ENCODE measurements around the gene GAL3ST2. TPM values are rescaled to one million over a fixed set of nuclear protein-coding genes. Genes with fewer than 3 reads are reported as not detected.

GAL3ST2 gene
- total and polyA plus RNA-seq, 2 of the 8 experiments (the other 6 are each of a cell fraction or from before 2014, with no cell fraction given): not detected

DNA sequence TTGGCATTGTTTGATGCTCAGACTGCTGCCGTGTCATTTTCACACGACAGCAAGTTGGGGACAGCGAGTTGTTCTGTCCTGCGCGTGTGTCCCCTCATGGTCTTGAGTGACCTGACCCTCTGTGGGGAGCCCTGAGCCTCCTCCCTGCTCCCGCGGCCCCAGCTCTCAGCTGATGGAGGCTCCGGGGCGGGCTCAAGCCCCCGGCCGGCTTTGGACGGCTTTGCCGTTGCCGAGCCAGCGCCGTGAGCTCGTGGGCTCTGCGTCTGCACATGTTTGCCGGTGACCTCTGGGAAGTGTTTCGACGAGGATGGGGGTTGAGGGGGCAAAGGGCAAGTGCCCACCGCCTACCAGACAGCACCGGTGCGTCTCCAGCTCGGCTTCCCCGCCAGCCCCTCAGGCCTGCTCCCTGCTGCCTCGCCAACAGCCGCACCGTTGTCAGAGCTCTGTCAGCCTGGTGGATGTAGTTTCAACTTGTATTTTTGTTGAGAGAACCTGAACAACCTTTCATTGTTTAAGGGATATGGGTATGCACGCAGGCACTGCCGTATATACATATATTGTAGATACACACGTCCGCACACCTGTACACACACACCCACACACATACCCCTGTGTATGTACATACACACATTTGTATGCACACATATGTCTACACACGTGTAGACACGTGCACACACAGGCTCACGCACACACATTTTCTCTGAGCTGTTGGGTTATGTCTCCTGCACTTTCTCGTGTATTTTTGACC lies 68.4 kb downstream of the GAL3ST2 start (continued):
- TF ChIP-seq, protein P1, sequence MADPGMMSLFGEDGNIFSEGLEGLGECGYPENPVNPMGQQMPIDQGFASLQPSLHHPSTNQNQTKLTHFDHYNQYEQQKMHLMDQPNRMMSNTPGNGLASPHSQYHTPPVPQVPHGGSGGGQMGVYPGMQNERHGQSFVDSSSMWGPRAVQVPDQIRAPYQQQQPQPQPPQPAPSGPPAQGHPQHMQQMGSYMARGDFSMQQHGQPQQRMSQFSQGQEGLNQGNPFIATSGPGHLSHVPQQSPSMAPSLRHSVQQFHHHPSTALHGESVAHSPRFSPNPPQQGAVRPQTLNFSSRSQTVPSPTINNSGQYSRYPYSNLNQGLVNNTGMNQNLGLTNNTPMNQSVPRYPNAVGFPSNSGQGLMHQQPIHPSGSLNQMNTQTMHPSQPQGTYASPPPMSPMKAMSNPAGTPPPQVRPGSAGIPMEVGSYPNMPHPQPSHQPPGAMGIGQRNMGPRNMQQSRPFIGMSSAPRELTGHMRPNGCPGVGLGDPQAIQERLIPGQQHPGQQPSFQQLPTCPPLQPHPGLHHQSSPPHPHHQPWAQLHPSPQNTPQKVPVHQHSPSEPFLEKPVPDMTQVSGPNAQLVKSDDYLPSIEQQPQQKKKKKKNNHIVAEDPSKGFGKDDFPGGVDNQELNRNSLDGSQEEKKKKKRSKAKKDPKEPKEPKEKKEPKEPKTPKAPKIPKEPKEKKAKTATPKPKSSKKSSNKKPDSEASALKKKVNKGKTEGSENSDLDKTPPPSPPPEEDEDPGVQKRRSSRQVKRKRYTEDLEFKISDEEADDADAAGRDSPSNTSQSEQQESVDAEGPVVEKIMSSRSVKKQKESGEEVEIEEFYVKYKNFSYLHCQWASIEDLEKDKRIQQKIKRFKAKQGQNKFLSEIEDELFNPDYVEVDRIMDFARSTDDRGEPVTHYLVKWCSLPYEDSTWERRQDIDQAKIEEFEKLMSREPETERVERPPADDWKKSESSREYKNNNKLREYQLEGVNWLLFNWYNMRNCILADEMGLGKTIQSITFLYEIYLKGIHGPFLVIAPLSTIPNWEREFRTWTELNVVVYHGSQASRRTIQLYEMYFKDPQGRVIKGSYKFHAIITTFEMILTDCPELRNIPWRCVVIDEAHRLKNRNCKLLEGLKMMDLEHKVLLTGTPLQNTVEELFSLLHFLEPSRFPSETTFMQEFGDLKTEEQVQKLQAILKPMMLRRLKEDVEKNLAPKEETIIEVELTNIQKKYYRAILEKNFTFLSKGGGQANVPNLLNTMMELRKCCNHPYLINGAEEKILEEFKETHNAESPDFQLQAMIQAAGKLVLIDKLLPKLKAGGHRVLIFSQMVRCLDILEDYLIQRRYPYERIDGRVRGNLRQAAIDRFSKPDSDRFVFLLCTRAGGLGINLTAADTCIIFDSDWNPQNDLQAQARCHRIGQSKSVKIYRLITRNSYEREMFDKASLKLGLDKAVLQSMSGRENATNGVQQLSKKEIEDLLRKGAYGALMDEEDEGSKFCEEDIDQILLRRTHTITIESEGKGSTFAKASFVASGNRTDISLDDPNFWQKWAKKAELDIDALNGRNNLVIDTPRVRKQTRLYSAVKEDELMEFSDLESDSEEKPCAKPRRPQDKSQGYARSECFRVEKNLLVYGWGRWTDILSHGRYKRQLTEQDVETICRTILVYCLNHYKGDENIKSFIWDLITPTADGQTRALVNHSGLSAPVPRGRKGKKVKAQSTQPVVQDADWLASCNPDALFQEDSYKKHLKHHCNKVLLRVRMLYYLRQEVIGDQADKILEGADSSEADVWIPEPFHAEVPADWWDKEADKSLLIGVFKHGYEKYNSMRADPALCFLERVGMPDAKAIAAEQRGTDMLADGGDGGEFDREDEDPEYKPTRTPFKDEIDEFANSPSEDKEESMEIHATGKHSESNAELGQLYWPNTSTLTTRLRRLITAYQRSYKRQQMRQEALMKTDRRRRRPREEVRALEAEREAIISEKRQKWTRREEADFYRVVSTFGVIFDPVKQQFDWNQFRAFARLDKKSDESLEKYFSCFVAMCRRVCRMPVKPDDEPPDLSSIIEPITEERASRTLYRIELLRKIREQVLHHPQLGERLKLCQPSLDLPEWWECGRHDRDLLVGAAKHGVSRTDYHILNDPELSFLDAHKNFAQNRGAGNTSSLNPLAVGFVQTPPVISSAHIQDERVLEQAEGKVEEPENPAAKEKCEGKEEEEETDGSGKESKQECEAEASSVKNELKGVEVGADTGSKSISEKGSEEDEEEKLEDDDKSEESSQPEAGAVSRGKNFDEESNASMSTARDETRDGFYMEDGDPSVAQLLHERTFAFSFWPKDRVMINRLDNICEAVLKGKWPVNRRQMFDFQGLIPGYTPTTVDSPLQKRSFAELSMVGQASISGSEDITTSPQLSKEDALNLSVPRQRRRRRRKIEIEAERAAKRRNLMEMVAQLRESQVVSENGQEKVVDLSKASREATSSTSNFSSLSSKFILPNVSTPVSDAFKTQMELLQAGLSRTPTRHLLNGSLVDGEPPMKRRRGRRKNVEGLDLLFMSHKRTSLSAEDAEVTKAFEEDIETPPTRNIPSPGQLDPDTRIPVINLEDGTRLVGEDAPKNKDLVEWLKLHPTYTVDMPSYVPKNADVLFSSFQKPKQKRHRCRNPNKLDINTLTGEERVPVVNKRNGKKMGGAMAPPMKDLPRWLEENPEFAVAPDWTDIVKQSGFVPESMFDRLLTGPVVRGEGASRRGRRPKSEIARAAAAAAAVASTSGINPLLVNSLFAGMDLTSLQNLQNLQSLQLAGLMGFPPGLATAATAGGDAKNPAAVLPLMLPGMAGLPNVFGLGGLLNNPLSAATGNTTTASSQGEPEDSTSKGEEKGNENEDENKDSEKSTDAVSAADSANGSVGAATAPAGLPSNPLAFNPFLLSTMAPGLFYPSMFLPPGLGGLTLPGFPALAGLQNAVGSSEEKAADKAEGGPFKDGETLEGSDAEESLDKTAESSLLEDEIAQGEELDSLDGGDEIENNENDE (IDR thresholded peaks at IDR 0.05; ENCODE audit: insufficient replicate concordance, low read length): no peak
- TF ChIP-seq KDM4A (IDR thresholded peaks at IDR 0.05; ENCODE audit: low read depth, low read length, severe bottlenecking): no peak
- no peak for TF ChIP-seq EGR1 (IDR thresholded peaks at IDR 0.05; ENCODE audit: borderline replicate concordance, low read depth, low read length)
- no peak for TF ChIP-seq KDM1A (IDR thresholded peaks at IDR 0.05; ENCODE audit: borderline replicate concordance, low read length)
- no peak for TF ChIP-seq SIRT6 (IDR thresholded peaks at IDR 0.05; ENCODE audit: low read length)
- TF ChIP-seq TEAD4 (IDR thresholded peaks at IDR 0.05; ENCODE audit: low read depth, low read length): no peak
- no peak for TF ChIP-seq POLR2A (IDR thresholded peaks at IDR 0.05; ENCODE audit: control extremely low read depth in 1 of 2, low read depth in 2 of 2, low read length in 2 of 2)
- TF ChIP-seq BRCA1 (IDR thresholded peaks at IDR 0.05; ENCODE audit: low read depth, low read length): no peak
- no peak for TF ChIP-seq YY1 (IDR thresholded peaks at IDR 0.05; ENCODE audit: low read depth, low read length)
- no peak for TF ChIP-seq TAF1 (IDR thresholded peaks at IDR 0.05; ENCODE audit: low read depth, low read length)
- no peak for TF ChIP-seq JUN (IDR thresholded peaks at IDR 0.05; ENCODE audit: low read depth, low read length)

Data from H1 (cell line).